LNCaP clone FGC (cell line): ENCODE data around the gene ROBO1.

Experiments used
- DNase-seq: peaks from one replicate; pipeline ENCODE4 v3.0.0-alpha.2; 2011; ENCODE audit warnings: low read depth
- H3K4me3 ChIP-seq: 2 replicates; pipeline ENCODE4 v1.5.1; 2011; ENCODE audit warnings: mild to moderate bottlenecking, low read depth, low read length, control low read depth
- CTCF ChIP-seq: IDR thresholded peaks from 2 replicates; pipeline ENCODE4 v1.5.1; 2012; ENCODE audit warnings: mild to moderate bottlenecking; ENCODE audit not compliant: control insufficient read depth, insufficient read depth; ENCODE audit errors: extremely low read depth

ROBO1 gene

GRCh38 chr3:79016587-79017376 lies 751.0 kb downstream of the ROBO1 start:
- no peak for DNase-seq
- no peak overlapping the region for H3K4me3 ChIP-seq
- no peak for TF ChIP-seq CTCF

- H3K4me3 ChIP-seq, result no peak overlapping the region
- no peak for TF ChIP-seq CTCF
- no peak for DNase-seq
These were observed 751.9 kb downstream of the ROBO1 start for GRCh38 chr3:79015854-79016253.

GRCh38 chr3:79012946-79013362 lies 754.8 kb downstream of the ROBO1 start:
- no peak for DNase-seq
- H3K4me3 ChIP-seq, result no peak overlapping the region
- TF ChIP-seq CTCF, result no peak

- no peak overlapping the region for H3K4me3 ChIP-seq
- TF ChIP-seq CTCF, result no peak
- DNase-seq, result no peak
These were observed 755.3 kb downstream of the ROBO1 start for GRCh38 chr3:79012530-79012913.

- DNase-seq, result no peak
- H3K4me3 ChIP-seq, result no peak overlapping the region
- no peak for TF ChIP-seq CTCF
These were observed 755.8 kb downstream of the ROBO1 start for GRCh38 chr3:79011821-79012529.

- H3K4me3 ChIP-seq, result no peak overlapping the region
These were observed 757.9 kb downstream of the ROBO1 start for GRCh38 chr3:79009861-79010260.

More at GRCh38 chr3:79009861-79010260, 757.9 kb downstream of the ROBO1 start:
- TF ChIP-seq CTCF, result no peak
- DNase-seq, result no peak
